A549 (cell line): ENCODE results near the gene C1D. TPM values are rescaled to one million over a fixed set of nuclear protein-coding genes. Genes with fewer than 3 reads are reported as not detected.
A peak's percentile ranks its signal among the peaks of the same experiment; 100 is the strongest.

Experiments used
- ATAC-seq, 2 experiments: fragments of 200-7000 bp in 1 of 2; fragments of >200 bp in 1 of 2; cut with Nextera tagmentation in 1 of 2; cut with Tn5 transposase in 1 of 2; 3 replicates each; pipeline versions ENCODE4 v1.8.0 to v1.9.1; 2018 to 2020; ENCODE audit warnings: mild to moderate bottlenecking in 1 of 2, moderate library complexity in 1 of 2
- CTCF ChIA-PET: fragments of 300-600 bp; sonication (Branson Sonifier 250); formaldehyde crosslinking; extraction: SDS; loops from one replicate; lab custom pipeline; 2021; ENCODE audit warnings: antibody characterized with exemption, inconsistent platforms; lab: Yijun Ruan, JAX
- POLR2A ChIA-PET: fragments of 350-600 bp; formaldehyde crosslinking; extraction: SDS; loops from one replicate; lab custom pipeline; 2021; ENCODE audit warnings: antibody characterized with exemption, inconsistent platforms; lab: Yijun Ruan, JAX
- DNase-seq, 2 experiments: peaks; one replicate each; pipeline versions ENCODE4 v3.0.0 to v3.0.0-alpha.2; 2011 to 2016; ENCODE audit warnings: low read depth in 1 of 2, low spot score in 1 of 2
- FAIRE-seq: peaks from 2 replicates; lab custom pipeline; 2011; peaks lifted over from hg19 to GRCh38; lab: Jason Lieb, UNC
- H3K27ac ChIP-seq, 2 experiments: fragments of >200 bp; sonication (Bioruptor Twin); formaldehyde crosslinking; 3 replicates each; pipeline ENCODE4 v1.5.1; 2016 to 2017
- H3K4me1 ChIP-seq: fragments of >200 bp; sonication (Bioruptor Twin); formaldehyde crosslinking; 3 replicates; pipeline ENCODE4 v1.6.1; 2016
- H3K4me2 ChIP-seq: fragments of >200 bp; sonication (Bioruptor Twin); formaldehyde crosslinking; 3 replicates; pipeline ENCODE4 v1.6.1; 2016
- H3K4me3 ChIP-seq: fragments of >200 bp; sonication (Bioruptor Twin); formaldehyde crosslinking; 3 replicates; pipeline ENCODE4 v1.5.1; 2016
- H3K9me3 ChIP-seq: fragments of >200 bp; sonication (Bioruptor Twin); formaldehyde crosslinking; 3 replicates; pipeline ENCODE4 v1.6.1; 2016
- E2F6 ChIP-seq: IDR thresholded peaks from 2 replicates; pipeline ENCODE4 v1.6.1; 2012; ENCODE audit warnings: low read depth, borderline replicate concordance
- EHF ChIP-seq: fragments of 250-450 bp; sonication (Bioruptor Pico); IDR thresholded peaks from 2 replicates; pipeline ENCODE4 v1.5.0; 2020; ENCODE audit warnings: mild to moderate bottlenecking
- EHMT2 ChIP-seq: fragments of 200-600 bp; sonication (generic); IDR thresholded peaks from 2 replicates; pipeline ENCODE4 v1.6.1; 2016; ENCODE audit warnings: antibody characterized with exemption, low read depth, mild to moderate bottlenecking, moderate library complexity
- EP300 ChIP-seq, 2 experiments: fragments of >200 bp; sonication (Bioruptor Twin); formaldehyde crosslinking; IDR thresholded peaks; 2 replicates in 1 of 2; 3 replicates in 1 of 2; pipeline ENCODE4 v1.6.1; 2016 to 2017
- HDAC2 ChIP-seq: fragments of 200-600 bp; sonication (generic); IDR thresholded peaks from 2 replicates; pipeline ENCODE4 v1.6.1; 2016
- HOXB13 ChIP-seq: fragments of 250-450 bp; sonication (Bioruptor Pico); IDR thresholded peaks from 2 replicates; pipeline ENCODE4 v1.5.0; 2020; ENCODE audit warnings: low read depth, mild to moderate bottlenecking, moderate library complexity
- KDM1A ChIP-seq: fragments of 200-600 bp; sonication (generic); IDR thresholded peaks from 2 replicates; pipeline ENCODE4 v1.6.1; 2016; ENCODE audit warnings: low read depth, mild to moderate bottlenecking
- MYC ChIP-seq: IDR thresholded peaks from 2 replicates; pipeline ENCODE4 v1.6.1; 2012; ENCODE audit warnings: mild to moderate bottlenecking, inconsistent platforms, low read length, improper control_type of control experiment, borderline replicate concordance
- NFE2L2 ChIP-seq: fragments of 150-350 bp; conservative IDR thresholded peaks from 2 replicates; pipeline ENCODE4 v1.6.1; 2014; ENCODE audit warnings: low read length
- NR3C1 ChIP-seq: fragments of >200 bp; sonication (Bioruptor Twin); formaldehyde crosslinking; IDR thresholded peaks from 3 replicates; pipeline ENCODE4 v1.6.1; 2017
- PBX3 ChIP-seq: IDR thresholded peaks from 2 replicates; pipeline ENCODE4 v1.6.1; 2012
- PHF8 ChIP-seq: fragments of 200-600 bp; sonication (generic); IDR thresholded peaks from 2 replicates; pipeline ENCODE4 v1.6.1; 2016; ENCODE audit warnings: low read depth, mild to moderate bottlenecking, antibody characterized with exemption, moderate library complexity, borderline replicate concordance
- RAD21 ChIP-seq, 2 experiments: fragments of >200 bp in 1 of 2; sonication (Bioruptor Twin) in 1 of 2; formaldehyde crosslinking in 1 of 2; IDR thresholded peaks in 1 of 2; conservative IDR thresholded peaks in 1 of 2; 2 replicates in 1 of 2; 3 replicates in 1 of 2; pipeline ENCODE4 v1.6.1; 2012 to 2018; ENCODE audit warnings: inconsistent platforms in 1 of 2
- RARB ChIP-seq: fragments of 250-450 bp; sonication (Bioruptor Pico); IDR thresholded peaks from 2 replicates; pipeline ENCODE4 v1.8.0; 2021; ENCODE audit warnings: mild to moderate bottlenecking, moderate library complexity
- SMC3 ChIP-seq: fragments of >200 bp; sonication (Bioruptor Twin); formaldehyde crosslinking; IDR thresholded peaks from 3 replicates; pipeline ENCODE4 v1.6.1; 2018; ENCODE audit warnings: inconsistent platforms
- ZC3H11A ChIP-seq: fragments of 450-650 bp; IDR thresholded peaks from 2 replicates; pipeline ENCODE4 v1.6.1; 2014; ENCODE audit warnings: antibody characterized with exemption, mild to moderate bottlenecking
- WGBS: methylation state at CpG from one replicate; pipeline ENCODE4 v1.1.6; 2017; ENCODE audit errors: missing lambda C conversion rate; 5-methylcytosine and 5-hydroxymethylcytosine counted together
- polyA plus RNA-seq, 4 experiments: library from polyadenylated mRNA; depleted of rRNA in 3 of 4; stranded (reverse); fragments of >200 nt; fragmentation: RNase III in 1 of 4; extraction: RNeasy Plus Mini Kit Qiagen cat#74134 plus additional on column Dnase treatment in 1 of 4; gene quantifications; 2 replicates in 3 of 4; 3 replicates in 1 of 4; pipeline ENCODE4 v1.2.3, GENCODE V29; 2011 to 2017

Gene C1D
- polyA plus RNA-seq, 2 of the 4 experiments (the other 2 are of a cell fraction) = 62.5 to 89.1 TPM

GRCh38 chr2:68107475-68107874, 44.7 kb upstream of the C1D start:
- DNase-seq = no peak
- Histone ChIP-seq H3K9me3 (no peaks in the 10 kb centered on the region), H3K4me2 (no peak overlapping the region), H3K4me3 (no peak overlapping the region), H3K4me1 (0 out of 3 replicates have a peak, but pooled peaks cover 5% of the 10 kb centered on the region), H3K27ac (no peak overlapping the region)
- 94% methylated on average over 2 of the region's 2 CpGs for WGBS
- no peak for ATAC-seq
- ChIA-PET POLR2A (no interaction called here), CTCF (no interaction called here)
- no peak for FAIRE-seq
- TF ChIP-seq NR3C1 = no peak
- TF ChIP-seq EHF (CRISPR knock-in tag) = no peak
- TF ChIP-seq ZC3H11A = peak; percentile 93

GRCh38 chr2:68104111-68104835, 41.5 kb upstream of the C1D start:
- ATAC-seq (0 out of 6 replicates have a peak, but pooled peaks of 1 of the 2 experiments have one; percentile 17), FAIRE-seq (no peak), DNase-seq (no peak)
- TF ChIP-seq EP300 (IDR thresholded peaks at IDR 0.05) = no peak
- no peak for TF ChIP-seq KDM1A
- no peak for TF ChIP-seq PHF8
- TF ChIP-seq PBX3 = no peak
- no peak for TF ChIP-seq SMC3
- no peak for TF ChIP-seq NFE2L2
- 0 out of 3 replicates have a peak, but pooled peaks cover 4% of the 10 kb centered on the region for H3K4me1 ChIP-seq
- 63% methylated on average over 4 of the region's 4 CpGs for WGBS
- H3K4me2 ChIP-seq = no peak overlapping the region
- no peak overlapping the region for H3K27ac ChIP-seq
- no peak overlapping the region for H3K4me3 ChIP-seq
- H3K9me3 ChIP-seq = no peaks in the 10 kb centered on the region
- ChIA-PET CTCF (interaction anchor here (1.0 kb wide), 1 partner anchor 19 kb away, joined by 3 read pairs; no protein-coding TSS in a partner anchor), POLR2A (no interaction called here)

- no peak overlapping the region for H3K4me2 ChIP-seq
- DNase-seq (no peak), ATAC-seq (no peak), FAIRE-seq (no peak)
- H3K27ac ChIP-seq = no peak overlapping the region
- no peak for TF ChIP-seq E2F6
- TF ChIP-seq HDAC2 = no peak
- TF ChIP-seq EHF (CRISPR knock-in tag) = no peak
- TF ChIP-seq MYC = no peak
- TF ChIP-seq NR3C1 = no peak
- POLR2A ChIA-PET = no interaction called here
- no peaks in the 10 kb centered on the region for H3K9me3 ChIP-seq
- H3K4me1 ChIP-seq = no peaks in the 10 kb centered on the region
- H3K4me3 ChIP-seq = no peak overlapping the region
- CTCF ChIA-PET = interaction anchor here (1.0 kb wide), 1 partner anchor 18 kb away, joined by 3 read pairs; no protein-coding TSS in a partner anchor
These were observed 40.9 kb upstream of the C1D start for GRCh38 chr2:68103709-68104055.

GRCh38 chr2:68103030-68103708, 40.4 kb upstream of the C1D start:
- DNase-seq = no peak
- no peak for ATAC-seq
- no peak for TF ChIP-seq RARB (CRISPR knock-in tag)
- no peak for TF ChIP-seq EHF (CRISPR knock-in tag)
- no peak for TF ChIP-seq EHMT2
- no peak for TF ChIP-seq HOXB13 (CRISPR knock-in tag)
- TF ChIP-seq RAD21 (conservative IDR thresholded peaks at IDR 0.05 in 1 of 2, IDR thresholded peaks at IDR 0.05 in 1 of 2) = no peak
- TF ChIP-seq SMC3 = no peak
- ChIA-PET CTCF (interaction anchor here (0.7 to 1.0 kb wide), 2 partner anchors 18 to 50 kb away, joined by 3 read pairs; no protein-coding TSS in a partner anchor), POLR2A (interaction anchor here (0.6 kb wide), 1 partner anchor 672 kb away, joined by 3 read pairs; no protein-coding TSS in a partner anchor)
- Histone ChIP-seq H3K4me2 (no peak overlapping the region), H3K4me1 (no peaks in the 10 kb centered on the region), H3K27ac (no peak overlapping the region), H3K9me3 (no peaks in the 10 kb centered on the region), H3K4me3 (no peak overlapping the region)
- WGBS = 73% methylated on average over 4 of the region's 4 CpGs
- no peak for FAIRE-seq
